ENCODE data around the gene SLC22A1. TPM values are rescaled to one million over a fixed set of nuclear protein-coding genes. Genes with fewer than 3 reads are reported as not detected.

The SLC22A1 gene
- total RNA-seq, 1 experiment from 2014 or later, result 0.39 TPM

DNA sequence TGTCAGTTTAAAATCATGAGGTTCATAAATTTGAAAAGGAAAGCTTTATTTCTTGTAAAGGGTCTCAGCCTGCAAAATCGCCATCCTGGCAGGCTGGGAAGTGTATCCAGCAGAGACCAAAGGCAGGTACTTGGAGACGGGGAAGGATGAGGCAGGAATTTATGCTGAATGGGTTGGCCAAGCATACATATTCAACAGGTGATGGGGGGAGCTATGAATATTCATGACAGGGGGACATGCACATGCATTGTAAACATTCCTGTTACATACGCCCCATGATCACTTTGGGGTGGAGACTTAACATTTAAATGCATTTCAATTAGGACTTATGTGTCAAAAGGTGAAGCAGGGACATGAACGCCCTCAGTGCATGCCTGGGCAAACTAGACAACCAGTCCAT lies 9.8 kb upstream of the SLC22A1 start:
- Histone ChIP-seq H2AK5ac (ENCODE audit: insufficient read length, low read length) (no peak overlapping the region), H4K91ac (ENCODE audit: insufficient read length, low read depth, low read length) (no peak overlapping the region), H2BK5ac (ENCODE audit: insufficient read length, low read length) (no peak overlapping the region), H3K4me1 (ENCODE audit: insufficient read depth, low read length) (peaks cover 7% of the 10 kb centered on the region; the same call in 1 of the 2 replicates), H2AFZ (ENCODE audit: low read length) (no peak overlapping the region), H2BK15ac (ENCODE audit: low read depth, low read length) (no peak overlapping the region), H3T11ph (ENCODE audit: low read length) (no peak overlapping the region), H3K9me3 (ENCODE audit: control insufficient read depth, low read depth, low read length) (no peaks in the 10 kb centered on the region), H3K23ac (ENCODE audit: insufficient read length, low read depth, low read length) (no peak overlapping the region), H3K23me2 (ENCODE audit: insufficient read length, low read depth, low read length, poor library complexity, severe bottlenecking) (no peaks in the 10 kb centered on the region), H3K9ac (ENCODE audit: extremely low read depth, insufficient read length, low read length) (no peak overlapping the region), H4K5ac (ENCODE audit: insufficient read length, low read depth, low read length) (no peak overlapping the region), H3K79me1 (ENCODE audit: insufficient read depth, low read depth, low read length, poor library complexity, severe bottlenecking) (no peaks in the 10 kb centered on the region), H3K79me2 (ENCODE audit: insufficient read depth, low read length) (no peaks in the 10 kb centered on the region), H3K18ac (ENCODE audit: insufficient read length, low read depth, low read length) (peak overlapping the region; percentile 69), H3K56ac (ENCODE audit: insufficient read length, low read depth, low read length) (no peak overlapping the region), H2BK120ac (ENCODE audit: low read depth, low read length, poor library complexity, severe bottlenecking) (no peak overlapping the region), H2BK12ac (ENCODE audit: insufficient read length, low read depth, low read length) (no peak overlapping the region), H3K27me3 (ENCODE audit: insufficient read depth, low read length) (no peaks in the 10 kb centered on the region), H3K4ac (ENCODE audit: low read depth, low read length) (no peak overlapping the region), H3K14ac (ENCODE audit: insufficient read depth, low read length) (no peak overlapping the region; the same call in 1 of the 2 replicates), H4K8ac (replicated peaks; ENCODE audit: insufficient read length, low read depth, low read length) (no peak overlapping the region), H4K20me1 (ENCODE audit: control insufficient read depth, insufficient read depth, insufficient read length) (no peaks in the 10 kb centered on the region), H3K4me2 (ENCODE audit: insufficient read depth, insufficient read length, low read length) (no peak overlapping the region), H2BK20ac (ENCODE audit: low read depth, low read length, poor library complexity, severe bottlenecking) (no peak overlapping the region), H3K27ac (ENCODE audit: insufficient read length, low read depth, low read length) (peak overlapping the region; percentile 42)
- Mint-ChIP-seq H3K36me3 (ENCODE audit: insufficient read depth in 1 of 3, low read depth in 3 of 3) (peaks cover 6 to 13% (median 7%) of the 10 kb centered on the region in 3 experiments; a peak in 6 of 7 replicates), H3K4me3 (no peak overlapping the region), H3K27me3 (ENCODE audit: low read depth) (no peaks in the 10 kb centered on the region), H3K4me1 (peaks cover 12 to 13% of the 10 kb centered on the region in 2 experiments), H3K27ac (peak overlapping the region; percentile 55 to 89 (median 86); a peak in 5 of 7 replicates), H3K9me3 (peaks cover 0 to 5% of the 10 kb centered on the region in 2 experiments; a peak in 2 of 5 replicates)
- no CpG with 5 or more reads among the region's 4 CpGs for WGBS (ENCODE audit: extremely low coverage, insufficient read length, low lambda C conversion rate)
- TF ChIP-seq, protein P1, sequence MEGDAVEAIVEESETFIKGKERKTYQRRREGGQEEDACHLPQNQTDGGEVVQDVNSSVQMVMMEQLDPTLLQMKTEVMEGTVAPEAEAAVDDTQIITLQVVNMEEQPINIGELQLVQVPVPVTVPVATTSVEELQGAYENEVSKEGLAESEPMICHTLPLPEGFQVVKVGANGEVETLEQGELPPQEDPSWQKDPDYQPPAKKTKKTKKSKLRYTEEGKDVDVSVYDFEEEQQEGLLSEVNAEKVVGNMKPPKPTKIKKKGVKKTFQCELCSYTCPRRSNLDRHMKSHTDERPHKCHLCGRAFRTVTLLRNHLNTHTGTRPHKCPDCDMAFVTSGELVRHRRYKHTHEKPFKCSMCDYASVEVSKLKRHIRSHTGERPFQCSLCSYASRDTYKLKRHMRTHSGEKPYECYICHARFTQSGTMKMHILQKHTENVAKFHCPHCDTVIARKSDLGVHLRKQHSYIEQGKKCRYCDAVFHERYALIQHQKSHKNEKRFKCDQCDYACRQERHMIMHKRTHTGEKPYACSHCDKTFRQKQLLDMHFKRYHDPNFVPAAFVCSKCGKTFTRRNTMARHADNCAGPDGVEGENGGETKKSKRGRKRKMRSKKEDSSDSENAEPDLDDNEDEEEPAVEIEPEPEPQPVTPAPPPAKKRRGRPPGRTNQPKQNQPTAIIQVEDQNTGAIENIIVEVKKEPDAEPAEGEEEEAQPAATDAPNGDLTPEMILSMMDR (conservative IDR thresholded peaks at IDR 0.05), result no peak
- peak; percentile 61 for DNase-seq

All from H9 (cell line).